Astrocyte (in vitro differentiated cells and primary cell): Measurements from ENCODE around the gene IQCB1. TPM values are rescaled to one million over a fixed set of nuclear protein-coding genes. Genes with fewer than 3 reads are reported as not detected.

ENCODE experiments used
- DNase-seq: peaks from one replicate; pipeline ENCODE4 v3.0.0-alpha.2; 2010; ENCODE audit warnings: low read depth
- FAIRE-seq: peaks from 2 replicates; lab custom pipeline; 2011; peaks lifted over from hg19 to GRCh38; lab: Jason Lieb, UNC
- H2AFZ ChIP-seq: 2 replicates; pipeline ENCODE4 v1.6.0; 2012; ENCODE audit warnings: low read depth, low read length, inconsistent platforms
- H3K27ac ChIP-seq: 2 replicates; pipeline ENCODE4 v1.5.1; 2011; ENCODE audit warnings: low read depth, low read length, inconsistent platforms
- H3K27me3 ChIP-seq: 2 replicates; pipeline ENCODE4 v1.6.0; 2011; ENCODE audit warnings: low read length, inconsistent platforms; ENCODE audit not compliant: insufficient read depth
- H3K36me3 ChIP-seq: 2 replicates; pipeline ENCODE4 v1.5.1; 2011; ENCODE audit warnings: low read length, inconsistent platforms; ENCODE audit not compliant: insufficient read depth
- H3K4me1 ChIP-seq: 2 replicates; pipeline ENCODE4 v1.5.1; 2011; ENCODE audit warnings: low read length, inconsistent platforms; ENCODE audit not compliant: insufficient read depth
- H3K4me2 ChIP-seq: 2 replicates; pipeline ENCODE4 v1.6.0; 2012; ENCODE audit warnings: low read length, inconsistent platforms
- H3K4me3 ChIP-seq: 2 replicates; pipeline ENCODE4 v1.5.1; 2011; ENCODE audit warnings: low read depth, mild to moderate bottlenecking, low read length, inconsistent platforms; ENCODE audit not compliant: insufficient read depth
- H3K79me2 ChIP-seq: 2 replicates; pipeline ENCODE4 v1.6.0; 2012; ENCODE audit warnings: mild to moderate bottlenecking, low read length, inconsistent platforms; ENCODE audit not compliant: insufficient read depth
- H3K9ac ChIP-seq: 2 replicates; pipeline ENCODE4 v1.6.0; 2012; ENCODE audit warnings: mild to moderate bottlenecking, low read length, inconsistent platforms
- H3K9me3 ChIP-seq: 2 replicates; pipeline ENCODE4 v1.5.1; 2012; ENCODE audit warnings: low read depth, mild to moderate bottlenecking, low read length, inconsistent platforms; ENCODE audit not compliant: insufficient read depth
- H4K20me1 ChIP-seq: 2 replicates; pipeline ENCODE4 v1.6.0; 2012; ENCODE audit warnings: low read length, inconsistent platforms; ENCODE audit not compliant: insufficient read depth
- H3K27ac Mint-ChIP-seq: one replicate; pipeline ENCODE4 v1.8.0; 2021; ENCODE audit warnings: mild to moderate bottlenecking, mixed read lengths; ENCODE audit not compliant: unreplicated experiment
- H3K27me3 Mint-ChIP-seq: one replicate; pipeline ENCODE4 v1.8.0; 2021; ENCODE audit warnings: low read depth, mixed read lengths; ENCODE audit not compliant: unreplicated experiment
- H3K36me3 Mint-ChIP-seq: one replicate; pipeline ENCODE4 v1.8.0; 2021; ENCODE audit warnings: low read depth, mixed read lengths; ENCODE audit not compliant: unreplicated experiment
- H3K4me1 Mint-ChIP-seq: one replicate; pipeline ENCODE4 v1.8.0; 2021; ENCODE audit warnings: low read depth, mixed read lengths; ENCODE audit not compliant: unreplicated experiment
- H3K4me3 Mint-ChIP-seq: one replicate; pipeline ENCODE4 v1.8.0; 2021; ENCODE audit warnings: mild to moderate bottlenecking, moderate library complexity, mixed read lengths; ENCODE audit not compliant: unreplicated experiment
- H3K9me3 Mint-ChIP-seq: one replicate; pipeline ENCODE4 v1.8.0; 2021; ENCODE audit warnings: mild to moderate bottlenecking, mixed read lengths; ENCODE audit not compliant: unreplicated experiment
- EZH2 ChIP-seq: IDR thresholded peaks from 2 replicates; pipeline ENCODE4 v1.6.1; 2012; ENCODE audit warnings: mild to moderate bottlenecking, low read length, inconsistent platforms; ENCODE audit not compliant: insufficient read depth
- total RNA-seq: library from RNA; stranded (reverse); gene quantifications from 2 replicates; pipeline ENCODE4 v1.2.1, GENCODE V29; 2021
- TF ChIP-seq, protein P1 (sequence below): IDR thresholded peaks from 2 replicates; pipeline ENCODE4 v1.5.1; 2011; ENCODE audit warnings: low read depth, mild to moderate bottlenecking, inconsistent platforms, low read length, moderate library complexity; ENCODE audit not compliant: insufficient read depth

IQCB1 gene
- total RNA-seq, 1 donor from 2014 or later, result 13.8 TPM

DNA sequence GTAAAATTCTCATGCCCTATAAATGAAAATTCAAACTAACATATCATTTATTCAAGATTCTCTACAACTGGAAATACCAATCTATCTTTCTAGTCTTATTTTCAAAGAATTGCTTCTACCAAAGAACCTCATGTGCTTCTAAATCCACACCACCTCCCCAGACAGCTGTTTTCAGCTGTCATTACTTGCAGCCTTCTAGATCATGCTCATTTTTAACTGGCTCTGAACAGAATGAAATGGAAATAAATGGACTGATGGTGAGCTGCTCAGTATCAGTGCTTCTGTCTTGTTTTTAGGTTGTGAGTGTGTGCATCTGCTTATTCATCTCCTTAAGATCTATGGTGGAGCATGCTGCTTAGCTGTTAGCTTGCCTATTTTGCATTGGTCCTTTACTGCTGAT, 114.7 kb downstream of the IQCB1 start:
- no peak overlapping the region for H3K27ac ChIP-seq
- Mint-ChIP-seq H3K9me3 (no peaks in the 10 kb centered on the region), H3K27ac (peak overlapping the region; percentile 19), H3K27me3 (no peaks in the 10 kb centered on the region), H3K4me1 (no peaks in the 10 kb centered on the region), H3K36me3 (peaks cover 25% of the 10 kb centered on the region), H3K4me3 (no peak overlapping the region)
- peaks cover 6% of the 10 kb centered on the region for H4K20me1 ChIP-seq
- H3K9me3 ChIP-seq, result no peaks in the 10 kb centered on the region
- H3K9ac ChIP-seq, result no peak overlapping the region
- TF ChIP-seq EZH2, result no peak
- TF ChIP-seq, protein P1, sequence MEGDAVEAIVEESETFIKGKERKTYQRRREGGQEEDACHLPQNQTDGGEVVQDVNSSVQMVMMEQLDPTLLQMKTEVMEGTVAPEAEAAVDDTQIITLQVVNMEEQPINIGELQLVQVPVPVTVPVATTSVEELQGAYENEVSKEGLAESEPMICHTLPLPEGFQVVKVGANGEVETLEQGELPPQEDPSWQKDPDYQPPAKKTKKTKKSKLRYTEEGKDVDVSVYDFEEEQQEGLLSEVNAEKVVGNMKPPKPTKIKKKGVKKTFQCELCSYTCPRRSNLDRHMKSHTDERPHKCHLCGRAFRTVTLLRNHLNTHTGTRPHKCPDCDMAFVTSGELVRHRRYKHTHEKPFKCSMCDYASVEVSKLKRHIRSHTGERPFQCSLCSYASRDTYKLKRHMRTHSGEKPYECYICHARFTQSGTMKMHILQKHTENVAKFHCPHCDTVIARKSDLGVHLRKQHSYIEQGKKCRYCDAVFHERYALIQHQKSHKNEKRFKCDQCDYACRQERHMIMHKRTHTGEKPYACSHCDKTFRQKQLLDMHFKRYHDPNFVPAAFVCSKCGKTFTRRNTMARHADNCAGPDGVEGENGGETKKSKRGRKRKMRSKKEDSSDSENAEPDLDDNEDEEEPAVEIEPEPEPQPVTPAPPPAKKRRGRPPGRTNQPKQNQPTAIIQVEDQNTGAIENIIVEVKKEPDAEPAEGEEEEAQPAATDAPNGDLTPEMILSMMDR, result no peak
- no peak for DNase-seq
- no peaks in the 10 kb centered on the region for H3K27me3 ChIP-seq
- no peak overlapping the region for H2AFZ ChIP-seq
- no peak overlapping the region for H3K4me3 ChIP-seq
- H3K4me1 ChIP-seq, result no peaks in the 10 kb centered on the region
- H3K79me2 ChIP-seq, result no peaks in the 10 kb centered on the region
- FAIRE-seq, result no peak
- peaks cover 57% of the 10 kb centered on the region for H3K36me3 ChIP-seq
- no peak overlapping the region for H3K4me2 ChIP-seq

Other genes with a start within 250 kb of the IQCB1 start
- gene FBXO40, start 241.7 kb downstream of the IQCB1 start, total RNA-seq, result not detected in 2 replicates
- 1.0 and 1.6 TPM in 2 replicates for gene HCLS1, start 174.2 kb downstream of the IQCB1 start, total RNA-seq
- gene GOLGB1, start 85.3 kb downstream of the IQCB1 start, total RNA-seq, result 76.6 and 80.9 TPM in 2 replicates
- gene EAF2, start 149 bp upstream of the IQCB1 start, total RNA-seq, result 1.7 and 1.8 TPM in 2 replicates
- gene SLC15A2, start 59.3 kb upstream of the IQCB1 start, total RNA-seq, result 0.19 and 0.89 TPM in 2 replicates
- gene ILDR1, start 187.2 kb upstream of the IQCB1 start, total RNA-seq, result not detected in 2 replicates
- gene CD86, start 220.3 kb upstream of the IQCB1 start, total RNA-seq, result not detected in 2 replicates